ENCODE measurements around the gene AP4M1.

AP4M1 gene

GRCh38 chr7:100088095-100088620, 13.3 kb upstream of the AP4M1 start:
- no peak for DNase-seq

GRCh38 chr7:100088621-100089457, 12.6 kb upstream of the AP4M1 start, which contains the start of gene COPS6:
COPS6 (plus strand) TSS chr7:100088969; CDS start chr7:100088991, 22 bp downstream.
- peak; percentile 89 for DNase-seq

- DNase-seq: no peak
Measured at GRCh38 chr7:100089458-100090196, 11.8 kb upstream of the AP4M1 start.

GRCh38 chr7:100090527-100091410, 10.7 kb upstream of the AP4M1 start:
- DNase-seq: no peak

- DNase-seq: no peak
Measured at GRCh38 chr7:100091411-100092181, 9.8 kb upstream of the AP4M1 start.

- no peak for DNase-seq
Measured at GRCh38 chr7:100093054-100093453, 8.4 kb upstream of the AP4M1 start.

- DNase-seq: no peak
Measured at GRCh38 chr7:100093498-100093897, 7.9 kb upstream of the AP4M1 start.

GRCh38 chr7:100093925-100094486, 7.4 kb upstream of the AP4M1 start:
- DNase-seq: no peak

- no peak for DNase-seq
Measured at GRCh38 chr7:100095289-100095688, 6.2 kb upstream of the AP4M1 start.

GRCh38 chr7:100095704-100096103, 5.7 kb upstream of the AP4M1 start:
- DNase-seq: no peak

- DNase-seq: no peak
Measured at GRCh38 chr7:100098913-100099312, 2.5 kb upstream of the AP4M1 start.

- no peak for DNase-seq
Measured at GRCh38 chr7:100099452-100099851, 2.0 kb upstream of the AP4M1 start.

- DNase-seq: peak; percentile 89
Measured at GRCh38 chr7:100100420-100101015, 925 bp upstream of the AP4M1 start.

GRCh38 chr7:100102950-100103840, 1.8 kb downstream of the AP4M1 start:
- no peak for DNase-seq

GRCh38 chr7:100105534-100105933, 4.1 kb downstream of the AP4M1 start:
- no peak for DNase-seq

- no peak for DNase-seq
Measured at GRCh38 chr7:100106633-100107032, 5.2 kb downstream of the AP4M1 start.

- no peak for DNase-seq
Measured at GRCh38 chr7:100107125-100107737, 5.8 kb downstream of the AP4M1 start.

GRCh38 chr7:100107890-100108289, 6.4 kb downstream of the AP4M1 start:
- no peak for DNase-seq

GRCh38 chr7:100109521-100110163, 8.2 kb downstream of the AP4M1 start:
- DNase-seq: no peak
